Stimulated activated CD8-positive, alpha-beta memory T cell treated with anti-CD3 and anti-CD28 coated beads, Interleukin-2, amount 100 ng/mL, for 48 hours (primary cell): ENCODE data around the gene DELE1.
"Not testable (repeated sequence)": the region's sequence is repeated elsewhere in the genome, so short reads cannot be mapped to it uniquely, and the experiment has no call there.

Experiments used
- DNase-seq, 2 donors: peaks; one replicate each; pipeline ENCODE4 v3.0.0-alpha.2; 2020; ENCODE audit warnings: low read depth in 2 of 2

The DELE1 gene

GRCh38 chr5:141889282-141889871 lies 34.3 kb upstream of the DELE1 start:
- DNase-seq = no peak

DNA sequence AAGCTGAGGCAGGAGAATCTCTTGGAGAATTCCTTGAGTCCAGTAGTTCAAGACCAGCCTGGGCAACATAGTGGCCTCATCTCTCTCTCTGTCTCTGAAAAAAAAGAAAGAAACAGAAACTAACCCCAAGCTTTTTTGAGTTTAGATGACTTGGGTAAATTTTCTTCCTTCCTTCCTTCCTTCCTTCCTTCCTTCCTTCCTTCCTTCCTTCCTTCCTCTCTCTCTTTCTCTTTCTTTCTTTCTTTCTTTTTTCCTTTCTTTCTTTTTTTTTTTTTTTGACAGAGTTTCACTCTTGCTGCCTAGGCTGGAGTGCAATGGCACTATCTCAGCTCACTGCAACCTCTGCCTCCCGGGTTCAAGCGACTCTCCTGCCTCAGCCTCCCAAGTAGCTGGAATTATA lies 33.2 kb upstream of the DELE1 start:
- DNase-seq = not testable (repeated sequence)

GRCh38 chr5:141897425-141897824 lies 26.2 kb upstream of the DELE1 start:
- no peak for DNase-seq

DNA sequence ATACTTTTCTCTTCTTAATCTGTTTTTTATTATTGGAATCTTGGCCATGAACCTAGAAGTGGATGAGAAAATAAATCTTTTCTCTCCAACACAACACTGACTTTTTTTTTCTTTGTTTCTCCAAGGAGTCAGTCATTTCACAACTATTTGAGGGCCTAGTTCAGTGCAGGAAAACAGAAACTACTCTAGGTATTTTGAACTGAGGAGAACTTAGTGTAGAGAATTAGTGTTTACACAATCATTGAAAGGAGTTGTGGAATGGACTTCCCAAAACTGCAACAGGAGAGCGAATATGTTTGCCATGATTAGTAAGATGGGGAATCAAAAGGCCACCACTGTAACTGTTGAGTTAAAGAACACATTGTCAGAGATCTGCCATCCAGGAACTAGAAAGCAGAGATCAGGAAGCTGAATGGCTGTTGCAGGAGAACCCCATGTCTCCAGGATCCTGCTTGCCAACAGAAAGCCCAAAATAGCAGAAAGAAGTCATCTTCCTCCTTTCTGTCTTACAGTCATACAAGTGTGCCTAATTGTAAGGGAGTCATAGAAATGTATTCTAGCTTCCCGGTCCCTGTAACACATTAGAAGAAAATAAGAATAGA lies 25.1 kb upstream of the DELE1 start:
- DNase-seq = no peak

DNA sequence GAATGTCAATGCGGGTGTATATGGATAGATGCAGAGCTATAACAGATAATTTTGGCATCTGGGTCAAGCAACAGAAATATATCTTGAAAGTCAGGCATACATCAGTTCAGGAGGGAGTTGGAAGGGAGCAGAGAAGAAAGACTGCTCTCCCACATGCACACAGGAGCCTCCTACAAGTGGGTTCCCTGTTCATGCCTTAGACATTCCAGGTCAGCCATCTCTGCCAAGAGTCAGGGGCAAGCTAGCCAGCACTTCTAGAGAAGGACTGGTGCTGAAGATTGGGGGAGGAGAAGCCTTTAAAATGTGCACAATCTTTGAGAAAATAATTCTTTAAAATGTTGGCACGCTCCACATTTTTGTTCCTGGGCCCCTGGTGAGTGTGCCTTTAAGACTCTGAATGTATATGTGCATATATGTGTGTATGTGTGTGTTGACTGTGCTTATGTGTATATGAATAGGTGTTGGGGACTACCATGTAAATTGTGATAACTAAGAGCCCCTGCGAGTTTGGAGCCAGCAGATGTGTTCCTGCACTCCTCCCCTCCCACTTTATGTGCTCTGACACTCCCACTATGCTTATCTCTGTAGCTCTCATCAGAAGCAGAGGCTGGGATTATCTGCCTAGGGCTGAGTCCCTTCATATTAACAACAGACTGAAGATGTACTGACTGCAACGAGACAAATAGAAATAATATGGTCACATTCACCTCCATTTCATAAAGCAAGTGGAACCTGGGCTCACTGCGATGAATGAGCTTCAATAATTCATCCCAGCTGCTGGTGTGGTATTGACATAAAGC lies 21.5 kb upstream of the DELE1 start:
- no peak for DNase-seq

DNA sequence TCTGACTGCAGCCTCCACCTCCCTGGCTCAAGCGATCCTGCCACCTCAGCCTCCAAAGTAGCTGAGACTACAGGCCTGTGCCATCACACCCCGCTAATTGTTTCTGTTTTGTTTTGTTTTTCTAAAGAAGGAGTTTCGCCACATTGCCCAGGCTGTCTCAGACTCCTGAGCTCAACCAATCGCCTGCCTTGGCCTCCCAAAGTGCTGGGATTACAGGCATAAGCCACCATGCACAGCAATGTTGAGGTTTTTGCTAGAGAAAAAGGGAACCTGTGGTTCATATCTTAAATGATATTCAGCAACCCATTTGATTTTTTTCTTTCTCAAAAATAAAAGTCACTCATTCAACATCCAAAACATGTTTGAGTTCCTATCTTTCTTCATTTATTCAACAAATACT lies 20.4 kb upstream of the DELE1 start:
- DNase-seq = no peak

GRCh38 chr5:141904551-141904950 lies 19.1 kb upstream of the DELE1 start:
- no peak for DNase-seq

GRCh38 chr5:141906517-141906916 lies 17.2 kb upstream of the DELE1 start:
- no peak for DNase-seq

DNA sequence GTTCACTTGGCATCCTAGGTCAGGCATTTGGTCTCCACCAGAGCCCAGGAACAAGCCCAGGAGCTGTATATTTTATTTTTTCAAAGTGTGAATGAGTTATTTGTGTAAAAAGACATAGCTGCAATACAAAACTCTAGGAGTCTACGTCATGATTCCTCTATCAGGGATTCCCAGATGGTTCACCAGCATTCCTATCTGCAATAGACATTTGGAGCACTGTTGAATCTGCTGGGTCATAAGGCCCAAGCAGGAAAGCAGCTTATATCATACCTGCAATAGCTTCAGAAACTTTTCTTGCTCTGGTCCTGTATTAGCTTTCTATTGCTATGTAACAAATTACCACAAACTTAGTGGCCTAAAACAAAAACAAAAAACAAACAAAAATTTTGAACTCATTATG lies 16.7 kb upstream of the DELE1 start:
- DNase-seq = no peak

DNA sequence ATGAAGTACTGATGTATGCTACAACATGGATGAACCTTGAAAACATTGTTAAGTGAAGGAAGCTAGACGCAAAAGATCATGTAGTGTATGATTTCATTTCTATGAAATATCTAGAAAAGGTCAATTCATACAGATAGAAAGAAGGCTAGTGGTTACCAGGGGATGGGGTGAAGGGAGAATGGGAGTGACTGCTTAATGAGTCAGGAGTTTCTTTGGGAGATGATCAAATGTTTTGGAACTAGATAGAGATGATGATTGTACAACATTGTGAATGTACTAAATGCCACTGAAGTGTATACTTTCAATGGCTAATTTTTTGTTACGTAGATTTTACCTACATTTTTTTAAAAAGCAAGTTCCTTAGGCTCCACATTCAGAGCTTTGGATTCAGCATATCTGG lies 14.9 kb upstream of the DELE1 start:
- no peak for DNase-seq

- no peak for DNase-seq
Observed at GRCh38 chr5:141909212-141909611, 14.5 kb upstream of the DELE1 start.

- DNase-seq = no peak
Observed at GRCh38 chr5:141910271-141910673, 13.4 kb upstream of the DELE1 start.

DNA sequence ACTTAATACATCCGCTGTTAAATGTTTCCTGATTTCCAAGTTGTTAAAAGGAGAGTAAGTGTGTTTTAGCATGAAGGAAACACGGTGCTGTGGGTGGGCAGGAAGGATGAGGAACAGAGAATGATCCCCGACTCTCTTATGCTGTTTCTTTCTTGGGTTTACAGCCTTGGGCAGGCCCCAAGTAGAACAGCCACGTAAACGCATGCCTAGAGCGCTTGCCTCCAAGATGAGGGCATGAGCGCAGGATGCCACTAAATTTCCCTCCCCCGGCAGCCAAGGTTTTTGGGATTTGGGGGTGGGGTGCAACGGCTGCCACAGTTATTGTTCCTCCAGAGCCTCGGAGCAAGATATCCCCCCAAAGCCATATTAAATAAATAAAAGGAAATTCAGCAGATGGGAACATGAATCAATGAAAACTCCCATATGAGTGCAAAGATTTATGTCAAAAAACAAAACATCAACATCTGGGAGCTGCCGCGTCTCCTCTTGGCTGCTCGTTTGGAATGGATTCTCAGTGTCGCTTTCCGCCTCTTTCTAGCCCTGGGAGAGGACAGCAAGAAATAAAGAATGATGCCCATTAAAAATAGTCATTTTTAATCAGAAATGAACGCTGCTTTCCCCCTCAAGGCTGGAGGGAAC lies 10.0 kb upstream of the DELE1 start:
- no peak for DNase-seq

GRCh38 chr5:141914199-141914743 lies 9.4 kb upstream of the DELE1 start:
- peak; percentile 4 to 8 for DNase-seq

GRCh38 chr5:141914797-141915196 lies 8.9 kb upstream of the DELE1 start:
- no peak for DNase-seq

GRCh38 chr5:141915881-141916336 lies 7.8 kb upstream of the DELE1 start:
- DNase-seq = no peak

DNA sequence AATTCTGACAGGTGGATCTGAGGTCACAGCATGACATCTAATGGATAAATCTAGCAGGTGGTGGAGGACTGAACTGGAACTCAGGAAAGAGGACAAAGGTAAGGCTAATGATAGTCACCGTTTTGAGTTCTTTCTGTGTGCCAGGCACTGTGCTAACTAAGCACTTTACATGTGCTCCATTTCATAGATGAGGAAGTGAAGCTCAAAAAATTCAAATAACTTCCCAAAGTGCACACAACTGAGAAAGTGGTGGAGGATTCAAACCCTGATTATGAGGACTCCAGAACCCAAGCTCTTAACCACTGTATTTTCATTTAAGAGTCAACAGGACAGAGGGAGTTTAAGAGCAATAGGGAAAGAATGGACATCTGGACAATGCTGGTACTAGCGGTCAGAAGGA lies 7.1 kb upstream of the DELE1 start:
- no peak for DNase-seq

GRCh38 chr5:141917760-141918159 lies 5.9 kb upstream of the DELE1 start:
- no peak for DNase-seq

DNA sequence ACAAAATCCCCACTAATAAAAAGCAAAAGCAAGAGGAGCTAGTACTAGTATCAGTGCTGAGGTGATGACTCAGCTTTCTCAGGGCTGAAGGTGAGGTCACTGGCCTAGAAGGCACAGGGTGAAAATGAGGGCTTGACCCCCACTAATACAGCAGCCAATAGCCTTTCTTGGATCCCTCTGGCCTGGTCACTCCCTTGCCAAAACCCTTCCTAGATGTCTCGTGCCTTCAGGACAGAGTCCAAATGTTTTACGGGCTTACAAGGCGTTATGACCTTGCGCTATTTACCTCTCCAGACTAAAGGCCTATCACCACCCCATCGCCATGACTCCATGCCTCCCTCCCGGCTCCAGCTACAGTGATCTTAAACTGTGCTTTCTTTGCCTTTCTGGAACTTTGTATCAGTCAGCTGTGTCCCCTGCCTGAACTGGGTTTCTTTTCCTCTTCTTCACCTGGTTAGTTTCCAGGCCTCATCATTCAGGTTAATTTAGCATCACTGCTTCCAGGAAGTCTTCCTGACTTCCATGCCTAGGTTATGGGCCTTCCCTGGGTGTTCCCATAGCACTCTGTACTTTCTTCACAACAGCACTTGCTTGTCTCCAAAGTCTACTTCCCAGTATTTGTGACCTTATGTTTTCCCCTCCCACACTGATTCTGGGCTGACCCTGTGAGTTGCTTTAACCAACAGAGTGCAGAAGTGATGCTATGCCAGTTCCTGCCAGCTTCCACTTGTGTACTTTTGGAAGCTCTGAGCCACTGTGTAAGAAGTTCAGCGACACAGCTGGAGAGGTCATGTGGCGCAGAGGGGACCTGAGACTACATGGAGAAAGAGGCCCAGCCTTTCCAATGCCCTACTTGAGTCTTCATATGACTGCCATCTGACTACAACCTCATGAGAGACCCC lies 4.2 kb upstream of the DELE1 start:
- no peak for DNase-seq

DNA sequence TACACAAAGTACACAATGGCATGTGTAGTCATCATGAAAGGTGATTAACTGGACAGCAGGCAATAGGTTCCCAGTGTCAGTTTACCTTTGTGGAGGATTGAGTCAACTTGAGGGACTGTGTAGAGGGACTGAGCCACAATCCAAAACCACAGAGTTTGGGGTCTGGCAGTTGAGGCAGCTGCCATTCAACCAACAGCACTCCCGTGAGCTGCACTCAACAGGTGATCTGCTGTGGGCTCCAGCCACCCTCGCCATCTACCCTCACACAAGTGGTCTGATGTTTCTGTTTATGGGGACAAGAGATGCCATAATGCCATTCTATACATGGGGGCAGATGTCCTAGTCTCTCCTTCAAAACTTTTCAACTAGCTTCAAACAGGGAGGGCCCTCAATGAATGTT lies 2.9 kb upstream of the DELE1 start:
- DNase-seq = no peak

- DNase-seq = peak in 1 of 2 donors; percentile 13
Observed at GRCh38 chr5:141922827-141923447, 734 bp upstream of the DELE1 start.
